ENCODE measurements around the gene KIAA1614.

- TF ChIP-seq JUND (IDR thresholded peaks at IDR 0.05) (no peak), CTCF (IDR thresholded peaks at IDR 0.05) (no peak), TAF1 (IDR thresholded peaks at IDR 0.05; ENCODE audit: borderline replicate concordance, low read depth, low read length) (no peak), PBX3 (IDR thresholded peaks at IDR 0.05) (no peak), SIN3A (IDR thresholded peaks at IDR 0.05; ENCODE audit: borderline replicate concordance, low read depth, low read length) (no peak), FOXM1 (IDR thresholded peaks at IDR 0.05; ENCODE audit: low read depth) (no peak)
Measured at GRCh38 chr1:180937012-180937372, 24.3 kb downstream of the KIAA1614 start.
